Tibial nerve (tissue), 4 donors: ENCODE data around the gene GCK.
"Not testable (repeated sequence)": the region's sequence is repeated elsewhere in the genome, so short reads cannot be mapped to it uniquely, and the experiment has no call there.

ENCODE experiments used
- CTCF ChIP-seq, 5 experiments: fragments of 200-600 bp in 3 of 5; fragments of 450-650 bp in 2 of 5; sonication (generic) in 3 of 5; IDR thresholded peaks; one replicate each; pipeline ENCODE4 v1.5.1; 2016 to 2019; ENCODE audit warnings: antibody characterized with exemption in 5 of 5, mild to moderate bottlenecking in 3 of 5, moderate library complexity in 2 of 5
- EP300 ChIP-seq, 2 donors: sonication (generic); formaldehyde crosslinking; IDR thresholded peaks; one replicate each; pipeline ENCODE4 v1.6.1; 2017; ENCODE audit warnings: antibody characterized with exemption in 2 of 2, mild to moderate bottlenecking in 1 of 2

DNA sequence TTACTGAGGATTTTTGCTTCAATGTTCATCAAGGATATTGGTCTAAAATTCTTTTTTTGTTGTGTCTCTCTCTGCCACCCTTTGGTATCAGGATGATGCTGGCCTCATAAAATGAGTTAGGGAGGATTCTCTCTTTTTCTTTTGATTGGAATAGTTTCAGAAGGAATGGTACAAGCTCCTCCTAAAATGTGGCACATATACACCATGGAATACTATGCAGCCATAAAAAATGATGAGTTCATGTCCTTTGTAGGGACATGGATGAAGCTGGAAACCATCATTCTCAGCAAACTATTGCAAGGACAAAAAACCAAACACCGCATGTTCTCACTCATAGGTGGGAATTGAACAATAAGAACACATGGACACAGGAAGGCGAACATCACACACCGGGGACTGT, 10.9 kb upstream of the GCK start:
- TF ChIP-seq CTCF, EP300 (IDR thresholded peaks at IDR 0.05): not testable (repeated sequence)
